HG03565 (cell line): ENCODE measurements around the gene AHCYL2.
"Not testable (repeated sequence)": the region's sequence is repeated elsewhere in the genome, so short reads cannot be mapped to it uniquely, and the experiment has no call there.

Source experiments
- ATAC-seq: cut with Tn5 transposase; IDR thresholded peaks from one replicate; pipeline ENCODE4 v1.9.1; 2021; ENCODE audit warnings: mild to moderate bottlenecking, moderate library complexity; ENCODE audit not compliant: unreplicated experiment

The AHCYL2 gene

DNA sequence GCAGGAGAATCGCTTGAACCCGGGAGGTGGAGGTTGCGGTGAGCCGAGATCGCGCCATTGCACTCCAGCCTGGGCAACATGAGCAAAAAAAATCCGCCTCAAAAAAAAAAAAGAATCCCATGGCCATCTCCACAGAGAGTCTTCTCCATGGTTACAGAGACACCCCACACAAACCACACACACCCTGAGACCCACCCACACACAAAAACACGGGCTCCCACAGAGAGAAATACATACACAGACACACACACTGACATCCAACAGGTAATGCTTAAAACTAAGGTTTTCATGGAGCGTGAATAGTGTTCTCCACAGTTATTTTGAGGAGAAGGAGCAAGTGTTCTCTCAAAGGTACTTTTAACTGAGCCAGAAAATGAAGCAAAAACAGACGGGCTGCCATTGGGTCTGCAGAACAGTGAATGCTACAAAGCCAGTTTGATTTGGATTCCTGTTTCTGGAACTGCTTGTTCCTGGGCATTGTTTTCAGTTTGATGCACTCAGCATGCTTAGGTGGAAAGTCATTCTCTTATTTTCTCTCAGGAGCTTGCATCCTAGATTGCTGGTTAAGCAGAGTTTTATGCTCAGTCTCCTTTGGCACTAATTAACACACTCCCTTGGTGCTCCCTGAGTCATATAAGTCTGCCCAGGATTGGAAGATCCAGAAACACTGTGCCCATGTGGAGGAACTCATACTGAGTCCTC, 15.4 kb downstream of the AHCYL2 start:
- no peak for ATAC-seq

DNA sequence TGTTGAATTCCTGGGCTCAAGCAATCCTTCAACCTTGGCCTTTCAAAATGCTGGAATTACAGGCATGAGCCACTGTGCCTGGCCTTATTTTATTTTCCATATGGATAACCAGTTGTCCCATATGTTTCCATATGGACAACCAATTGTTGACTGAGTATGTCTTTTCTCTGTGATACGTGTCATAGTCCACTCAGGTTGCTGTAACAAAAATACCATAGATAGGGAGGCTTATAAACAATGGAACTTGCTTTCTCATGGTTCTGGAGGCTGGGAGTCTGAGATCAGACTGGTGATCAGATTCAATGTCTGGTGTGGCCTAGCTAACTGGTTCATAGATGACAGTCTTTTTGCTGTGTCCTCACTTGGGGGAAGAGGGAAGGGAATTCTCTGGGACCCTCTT, 19.4 kb downstream of the AHCYL2 start:
- ATAC-seq: no peak

- ATAC-seq: no peak
Observed at GRCh38 chr7:129245533-129245932, 20.7 kb downstream of the AHCYL2 start.

GRCh38 chr7:129247087-129247486, 22.3 kb downstream of the AHCYL2 start:
- no peak for ATAC-seq

GRCh38 chr7:129252128-129252527, 27.3 kb downstream of the AHCYL2 start:
- no peak for ATAC-seq

DNA sequence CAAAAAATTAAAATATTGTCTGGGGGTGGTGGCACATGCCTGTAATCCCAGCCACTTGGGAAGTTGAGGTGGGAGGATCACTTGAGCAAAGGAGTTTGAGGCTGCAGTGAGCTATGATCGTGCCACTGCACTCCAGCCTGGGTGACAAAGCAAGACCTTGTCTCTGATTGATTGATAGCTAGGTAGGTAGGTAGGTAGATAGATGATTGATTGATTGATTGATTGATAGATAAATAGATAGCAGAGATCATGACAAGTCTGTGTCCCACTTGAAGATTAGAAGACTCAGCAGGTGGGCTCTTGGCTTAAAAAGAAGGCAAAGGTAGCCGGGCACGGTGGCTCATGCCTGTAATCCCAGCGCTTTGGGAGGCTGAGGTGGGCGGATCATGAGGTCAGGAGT, 27.8 kb downstream of the AHCYL2 start:
- not testable (repeated sequence) for ATAC-seq

GRCh38 chr7:129255800-129256199, 31.0 kb downstream of the AHCYL2 start:
- no peak for ATAC-seq

- ATAC-seq: no peak
Observed at GRCh38 chr7:129256221-129256620, 31.4 kb downstream of the AHCYL2 start.

GRCh38 chr7:129257168-129257567, 32.3 kb downstream of the AHCYL2 start:
- ATAC-seq: no peak

GRCh38 chr7:129258649-129259389, 34.0 kb downstream of the AHCYL2 start:
- ATAC-seq: no peak

GRCh38 chr7:129262324-129262723, 37.5 kb downstream of the AHCYL2 start:
- no peak for ATAC-seq

GRCh38 chr7:129263168-129263567, 38.3 kb downstream of the AHCYL2 start:
- no peak for ATAC-seq

DNA sequence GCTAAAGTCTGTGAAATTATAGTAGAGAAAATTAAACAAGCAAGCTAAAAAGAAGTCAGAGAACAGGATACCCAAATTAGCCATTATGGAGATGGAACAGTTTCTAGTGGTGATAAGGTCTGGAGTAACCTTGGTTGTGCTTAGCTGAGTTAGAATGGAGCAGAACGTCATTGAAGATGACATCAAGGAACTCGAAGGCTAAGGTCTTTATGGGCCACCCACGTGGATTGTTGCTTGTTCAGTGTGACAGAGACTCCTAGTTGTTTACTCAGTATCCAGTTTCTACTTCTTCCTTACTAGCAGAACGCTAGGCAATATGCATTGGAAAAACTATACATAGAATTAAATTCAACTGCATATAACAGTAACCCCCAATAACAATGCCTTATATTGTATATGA, 39.7 kb downstream of the AHCYL2 start:
- no peak for ATAC-seq

DNA sequence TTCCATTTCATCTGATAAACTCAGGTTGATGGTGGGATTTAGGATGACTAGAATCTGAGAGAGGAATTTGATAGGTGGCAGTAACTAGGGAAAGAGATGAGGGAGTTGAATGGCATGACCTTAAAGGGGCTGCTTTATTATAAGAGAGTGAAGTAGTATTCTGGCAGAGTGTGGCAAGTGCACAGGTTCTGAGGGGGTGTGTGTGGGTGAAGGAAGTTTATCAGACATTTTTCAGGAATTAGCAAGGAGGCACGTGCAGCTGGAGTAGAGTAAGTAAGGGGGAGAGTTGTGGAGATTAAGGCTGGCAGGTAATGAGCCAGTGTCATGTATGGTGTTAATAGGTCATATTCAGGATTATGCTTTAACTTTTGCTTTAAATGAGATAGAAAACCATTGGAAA, 40.5 kb downstream of the AHCYL2 start:
- no peak for ATAC-seq

DNA sequence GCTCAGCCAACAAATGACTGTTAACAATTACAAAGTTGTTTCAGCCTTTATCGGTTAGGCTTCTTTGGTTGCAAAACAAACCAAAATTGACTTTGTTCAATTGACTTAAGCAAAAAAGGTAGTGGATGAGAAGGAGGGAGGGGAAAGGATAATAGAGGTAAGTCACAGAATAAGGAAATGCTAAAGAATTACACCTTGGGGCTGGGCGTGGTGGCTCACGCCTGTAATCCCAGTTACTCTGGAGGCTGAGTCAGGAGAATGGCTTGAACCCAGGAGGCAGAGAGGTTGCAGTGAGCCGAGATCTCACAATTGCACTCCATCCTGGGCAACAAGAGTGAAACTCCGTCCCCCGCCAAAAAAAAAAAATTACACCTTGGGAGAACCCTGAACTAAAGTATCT, 41.4 kb downstream of the AHCYL2 start:
- no peak for ATAC-seq

- ATAC-seq: no peak
Observed at GRCh38 chr7:129270077-129270476, 45.2 kb downstream of the AHCYL2 start.

DNA sequence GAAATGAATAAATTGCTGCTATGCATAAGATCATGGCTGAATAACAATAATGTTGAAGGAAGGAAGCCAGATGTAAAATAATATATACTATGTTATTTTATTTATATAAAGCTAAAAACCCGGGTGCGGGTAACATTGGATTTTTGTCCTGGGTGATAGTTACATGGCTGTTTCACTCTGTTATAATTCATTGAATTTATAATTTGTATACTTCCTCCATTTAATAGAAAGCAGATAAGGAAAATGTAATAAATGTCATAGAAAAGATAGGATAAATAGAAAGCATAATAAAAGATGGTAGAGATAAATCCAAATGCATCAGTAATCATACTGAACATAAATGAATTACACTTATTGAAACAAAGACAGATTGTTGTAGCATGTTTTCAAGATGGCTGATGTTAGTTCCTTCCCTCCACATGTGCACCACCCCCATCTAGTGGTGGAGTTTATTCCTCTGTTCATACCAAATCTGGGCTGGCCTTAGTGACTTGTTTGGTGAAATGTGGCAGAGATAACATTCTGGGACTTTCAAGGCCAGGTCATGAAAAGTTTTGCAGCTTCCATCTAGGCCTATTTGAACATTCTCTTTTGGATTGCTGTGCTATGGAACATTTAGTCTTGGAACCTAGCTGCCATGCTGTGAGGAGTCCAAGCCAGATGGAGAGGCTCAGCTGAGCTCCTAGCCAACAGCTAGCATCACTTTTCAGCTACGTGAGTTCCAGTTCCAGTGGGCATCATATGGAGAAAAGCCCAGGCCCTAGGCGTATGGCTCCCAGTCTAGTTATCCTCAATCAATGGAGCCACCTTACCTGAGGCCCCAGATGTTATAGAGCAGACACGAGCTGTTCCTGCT, 46.9 kb downstream of the AHCYL2 start:
- ATAC-seq: no peak

DNA sequence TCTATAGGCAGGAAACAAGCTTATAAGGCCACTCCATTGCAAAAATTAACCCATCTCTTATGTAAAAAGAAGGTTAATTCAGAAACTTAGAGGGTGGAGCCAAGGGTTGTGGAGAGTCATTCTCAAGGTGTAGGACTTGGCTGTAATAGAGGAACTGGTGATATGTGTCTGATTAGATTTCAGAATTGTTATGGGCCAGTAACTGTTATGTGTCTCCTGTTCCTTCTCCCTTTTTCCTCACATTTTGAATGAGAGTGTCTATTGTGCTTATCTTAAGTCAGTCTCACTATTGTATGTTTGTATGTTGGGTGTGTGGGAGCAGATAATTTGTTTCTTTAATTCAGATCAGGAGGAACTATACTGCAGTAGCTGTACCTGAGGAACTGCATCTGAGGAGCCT, 49.1 kb downstream of the AHCYL2 start:
- no peak for ATAC-seq

- no peak for ATAC-seq
Observed at GRCh38 chr7:129277629-129278028, 52.8 kb downstream of the AHCYL2 start.

GRCh38 chr7:129278688-129279087, 53.9 kb downstream of the AHCYL2 start:
- no peak for ATAC-seq

- no peak for ATAC-seq
Observed at GRCh38 chr7:129279757-129280156, 54.9 kb downstream of the AHCYL2 start.

DNA sequence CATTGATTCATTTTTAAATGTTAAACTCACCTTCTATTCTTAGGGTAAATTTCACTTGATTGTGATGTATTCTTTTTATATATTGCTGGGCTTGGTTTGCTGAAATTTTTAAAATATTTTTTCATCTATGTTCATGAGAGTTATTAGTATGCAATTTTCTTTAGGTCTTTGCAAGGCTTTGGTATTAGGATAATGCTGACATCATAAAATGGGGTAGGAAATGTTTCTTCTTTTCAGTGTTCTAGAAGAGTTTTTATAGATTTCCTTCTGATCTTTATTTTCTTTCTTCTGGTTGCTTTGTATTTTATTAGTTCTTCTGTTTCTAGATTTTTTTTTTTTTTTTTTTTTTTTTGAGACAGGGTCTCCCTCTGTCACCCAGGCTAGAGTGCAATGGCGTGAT, 56.3 kb downstream of the AHCYL2 start:
- ATAC-seq: no peak
